Aorta (tissue), 5 donors: ENCODE results near the gene RNF4. TPM values are rescaled to one million over a fixed set of nuclear protein-coding genes. Genes with fewer than 3 reads are reported as not detected.
A peak's percentile ranks its signal among the peaks of the same experiment; 100 is the strongest.
"Not testable (repeated sequence)": the region's sequence is repeated elsewhere in the genome, so short reads cannot be mapped to it uniquely, and the experiment has no call there.

Experiments
- ATAC-seq: fragments of 200-7000 bp; cut with Tn5 transposase; one replicate; pipeline ENCODE4 v1.9.1; 2022; ENCODE audit warnings: moderate library complexity; ENCODE audit not compliant: low FRiP score
- DNase-seq, 2 donors: peaks; one replicate each; pipeline ENCODE4 v3.0.0-alpha.2; 2020
- H3K27ac ChIP-seq, 2 donors: one replicate each; pipeline ENCODE4 v1.5.1; 2013; ENCODE audit warnings: low read length in 2 of 2, mild to moderate bottlenecking in 2 of 2, moderate library complexity in 2 of 2, control low read depth in 1 of 2, inconsistent platforms in 1 of 2, low read depth in 1 of 2
- H3K27me3 ChIP-seq, 2 donors: one replicate each; pipeline ENCODE4 v1.6.1; 2013; ENCODE audit warnings: control low read depth in 1 of 2, low read length in 1 of 2, mild to moderate bottlenecking in 1 of 2, moderate library complexity in 1 of 2; ENCODE audit not compliant: insufficient read depth in 2 of 2, control insufficient read depth in 1 of 2
- H3K36me3 ChIP-seq, 2 donors: one replicate each; pipeline ENCODE4 v1.6.1; 2013; ENCODE audit warnings: control low read depth in 1 of 2, low read length in 1 of 2, mild to moderate bottlenecking in 1 of 2; ENCODE audit not compliant: insufficient read depth in 2 of 2, control insufficient read depth in 1 of 2
- H3K4me1 ChIP-seq, 2 donors: one replicate each; pipeline ENCODE4 v1.6.1; 2013; ENCODE audit warnings: low read length in 2 of 2, control low read depth in 1 of 2, mild to moderate bottlenecking in 1 of 2, moderate library complexity in 1 of 2; ENCODE audit not compliant: insufficient read depth in 2 of 2, control insufficient read depth in 1 of 2
- H3K4me3 ChIP-seq, 2 donors: one replicate each; pipeline ENCODE4 v1.5.1; 2013; ENCODE audit warnings: low read length in 2 of 2, control low read depth in 1 of 2, mild to moderate bottlenecking in 1 of 2
- H3K9me3 ChIP-seq: one replicate; pipeline ENCODE4 v1.6.1; 2013; ENCODE audit warnings: mild to moderate bottlenecking, low read length; ENCODE audit not compliant: control insufficient read depth
- WGBS, 2 donors: extraction: QIAGEN DNeasy Blood & Tissue Kit; methylation state at CpG; one replicate each; pipeline ENCODE4 v1.1.7; 2013; 5-methylcytosine and 5-hydroxymethylcytosine counted together
- intact Hi-C, 2 donors: fragments of 100-400 bp; cut with DNase I; formaldehyde crosslinking; loops; one replicate each; pipeline versions ENCODE4 v1.14.2 to v1.15.0; 2022
- polyA plus RNA-seq, 2 donors: library from polyadenylated mRNA; stranded (reverse); fragments of 200-250 nt; gene quantifications; one replicate each; pipeline ENCODE4 v1.2.3, GENCODE V29; 2013
- total RNA-seq, 2 donors: library from RNA; stranded (reverse); fragmentation: NEBNext Ultra II Directional; extraction: Animal tissue kit (Norgen Biotek cat#: 25700); gene quantifications; one replicate each; pipeline ENCODE4 v1.2.1, GENCODE V29; 2021
- donor health status: healthy with polysubstance abuse.
- donor health status: Bipolar disorder and iron deficiency.
- donor health status: DM: no; HTN: no; CAD: no.
- donor health status: DM: no; HTN: no; CAD: no.
- donor health status: DM: yes; HTN: yes; CAD: no.

The RNF4 gene
- total and polyA plus RNA-seq, 4 donors = 18.9 to 52.5 (median 35.9) TPM

DNA sequence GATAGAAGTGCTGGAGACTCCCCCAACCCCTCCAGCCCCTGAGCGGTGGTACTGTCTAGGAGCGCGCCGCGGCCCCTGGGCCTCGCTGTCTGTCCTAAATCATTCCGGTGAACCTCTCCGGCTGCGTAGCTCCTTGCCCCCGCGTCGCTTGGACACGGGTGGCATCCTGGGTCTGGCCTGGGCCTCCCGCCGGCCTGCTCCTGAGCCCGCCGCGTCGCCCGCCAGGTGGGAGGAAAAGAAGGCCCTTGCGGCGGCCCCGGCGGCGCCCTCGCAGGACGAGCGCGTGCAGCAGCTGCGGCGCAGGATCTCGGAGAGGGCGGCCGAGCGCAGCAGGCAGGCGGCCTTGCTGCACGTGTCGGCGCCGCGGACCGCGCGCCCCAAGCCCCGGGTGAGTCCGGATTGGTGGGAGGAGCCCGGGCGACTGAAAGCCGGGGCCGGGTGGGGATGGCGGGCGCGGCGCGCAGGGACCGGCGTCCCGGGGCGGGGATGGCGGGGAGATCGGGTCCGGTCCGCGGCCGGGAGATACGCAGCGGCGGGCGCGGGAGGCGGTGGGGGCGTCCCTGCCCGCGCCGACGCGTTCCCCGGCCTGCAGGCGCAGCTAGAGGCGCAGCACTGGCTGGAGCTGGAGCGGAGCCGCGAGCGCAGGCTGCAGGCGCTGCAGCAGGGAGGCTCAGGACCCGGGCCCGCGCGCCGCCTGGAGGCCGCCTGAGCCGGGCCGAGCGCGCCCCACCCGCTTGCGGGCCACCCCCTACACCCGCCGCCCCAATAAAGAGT lies 6.5 kb upstream of the RNF4 start:
- DNase-seq = peak; percentile 78 to 88
- no peaks in the 10 kb centered on the region for H3K36me3 ChIP-seq
- no peaks in the 10 kb centered on the region for H3K27me3 ChIP-seq
- no peaks in the 10 kb centered on the region for H3K4me1 ChIP-seq
- no peaks in the 10 kb centered on the region for H3K9me3 ChIP-seq
- H3K27ac ChIP-seq = peak overlapping the region in 1 of 2 donors; percentile 8
- H3K4me3 ChIP-seq = peak overlapping the region; percentile 45 to 71
- WGBS, 2 donors = 6 to 10% methylated on average over 59 to 99 of the region's 99 CpGs
- peak; percentile 85 for ATAC-seq
- intact Hi-C loops = loop anchor here in 1 of 2 donors (2.0 to 10.0 kb wide), 2 partner anchors 208 to 244 kb away; no protein-coding TSS in a partner anchor

DNA sequence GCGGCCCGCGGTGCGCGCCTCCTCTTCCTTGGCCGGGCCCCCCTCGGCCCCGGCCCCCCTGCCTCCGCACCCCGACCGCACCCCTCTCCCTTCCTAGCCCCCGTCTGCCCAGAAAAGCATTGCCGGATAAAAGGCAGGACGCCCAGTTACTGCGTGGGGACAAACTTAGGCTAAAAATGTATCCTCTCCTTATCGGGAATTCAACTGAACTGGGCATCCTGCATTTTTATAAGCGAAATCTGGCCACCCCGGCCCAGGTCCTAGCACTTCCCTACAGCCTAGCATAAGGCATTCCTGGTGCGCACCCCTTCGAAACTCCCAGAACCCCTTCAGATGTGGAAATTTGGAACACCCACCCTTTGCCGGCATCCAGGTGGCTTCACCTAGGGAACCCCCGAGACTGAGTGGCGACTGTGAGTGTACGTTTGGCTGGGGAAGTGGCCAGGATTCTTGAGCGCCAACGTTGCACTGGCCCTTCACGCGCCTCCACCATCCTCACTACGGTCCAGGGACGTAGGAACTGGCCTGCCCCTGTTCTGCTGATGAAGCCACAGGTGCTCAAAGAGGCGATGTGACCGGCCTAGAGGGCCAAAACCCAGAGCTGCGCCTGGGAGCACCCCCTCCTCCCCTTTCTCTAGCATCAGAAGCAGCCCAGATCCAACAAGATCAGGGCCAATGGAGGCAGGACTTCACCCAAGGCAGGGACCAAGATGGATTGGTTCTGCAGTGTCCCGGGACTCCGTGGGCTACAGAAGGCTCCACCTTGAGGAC lies 5.7 kb upstream of the RNF4 start:
- ATAC-seq = no peak
- intact Hi-C loops = loop anchor here in 1 of 2 donors (2.0 to 10.0 kb wide), 2 partner anchors 208 to 244 kb away; no protein-coding TSS in a partner anchor
- no peak overlapping the region for H3K27ac ChIP-seq
- no peaks in the 10 kb centered on the region for H3K27me3 ChIP-seq
- H3K4me1 ChIP-seq = no peaks in the 10 kb centered on the region
- 28 to 40% methylated on average over 25 to 35 of the region's 35 CpGs for WGBS, 2 donors
- peak in 1 of 2 donors; percentile 39 for DNase-seq
- H3K9me3 ChIP-seq = no peaks in the 10 kb centered on the region
- H3K36me3 ChIP-seq = no peaks in the 10 kb centered on the region
- peak overlapping the region in 1 of 2 donors; percentile 45 for H3K4me3 ChIP-seq

DNA sequence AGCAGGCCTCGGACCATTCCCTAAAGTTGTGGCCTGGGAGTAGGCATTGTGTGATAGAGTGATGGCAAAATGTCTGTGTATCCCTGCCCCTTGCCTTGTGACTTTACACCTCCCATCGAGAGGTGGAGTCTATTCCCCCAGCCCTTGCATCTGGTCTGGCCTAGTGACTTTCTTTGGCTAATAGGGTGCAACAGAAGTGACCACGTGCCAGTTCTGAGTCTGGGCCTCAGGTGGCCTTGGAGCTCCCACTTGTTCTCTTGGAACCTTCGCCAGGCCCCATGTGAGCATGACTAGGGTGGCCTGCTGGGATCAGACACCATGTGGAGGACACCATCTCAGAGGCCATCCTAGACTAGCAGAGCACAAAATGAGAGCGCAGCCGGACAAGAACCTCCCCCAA lies 3.9 kb upstream of the RNF4 start:
- DNase-seq = peak in 1 of 2 donors; percentile 33
- intact Hi-C loops = loop anchor here (5.0 to 10.0 kb wide), 2 partner anchors 210 to 243 kb away; no protein-coding TSS in a partner anchor

DNA sequence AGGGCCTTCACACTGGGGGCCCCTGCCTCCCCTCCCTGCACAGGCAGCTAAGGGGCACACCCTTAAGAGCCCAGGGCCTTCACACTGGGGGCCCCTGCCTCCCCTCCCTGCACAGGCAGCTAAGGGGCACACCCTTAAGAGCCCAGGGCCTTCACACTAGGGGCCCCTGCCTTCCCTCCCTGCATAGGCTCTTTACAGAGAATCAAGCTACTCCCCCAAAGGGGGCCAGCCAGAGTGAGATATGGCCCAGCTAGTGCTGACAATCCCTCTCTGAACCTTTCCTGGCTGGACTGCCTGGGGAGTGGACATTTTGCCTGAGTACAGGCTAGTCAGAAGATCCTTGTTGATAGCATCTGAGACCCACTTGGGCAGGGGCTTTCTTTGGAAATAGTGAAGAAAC lies 3.4 kb upstream of the RNF4 start:
- not testable (repeated sequence) for ATAC-seq, H3K36me3 ChIP-seq, H3K9me3 ChIP-seq, H3K27ac ChIP-seq, H3K27me3 ChIP-seq, H3K4me3 ChIP-seq, H3K4me1 ChIP-seq
- intact Hi-C loops = loop anchor here (5.0 to 10.0 kb wide), 2 partner anchors 211 to 243 kb away; no protein-coding TSS in a partner anchor
- peak in 1 of 2 donors; percentile 14 for DNase-seq

More for the DNA sequence above, 3.9 kb upstream of the RNF4 start:
- Histone ChIP-seq H3K27ac (no peak overlapping the region), H3K4me3 (no peak overlapping the region), H3K27me3 (no peaks in the 10 kb centered on the region), H3K36me3 (no peaks in the 10 kb centered on the region), H3K4me1 (no peaks in the 10 kb centered on the region), H3K9me3 (no peaks in the 10 kb centered on the region)
- no peak for ATAC-seq
- 89 to 91% methylated on average over 6 of the region's 6 CpGs for WGBS, 2 donors

DNA sequence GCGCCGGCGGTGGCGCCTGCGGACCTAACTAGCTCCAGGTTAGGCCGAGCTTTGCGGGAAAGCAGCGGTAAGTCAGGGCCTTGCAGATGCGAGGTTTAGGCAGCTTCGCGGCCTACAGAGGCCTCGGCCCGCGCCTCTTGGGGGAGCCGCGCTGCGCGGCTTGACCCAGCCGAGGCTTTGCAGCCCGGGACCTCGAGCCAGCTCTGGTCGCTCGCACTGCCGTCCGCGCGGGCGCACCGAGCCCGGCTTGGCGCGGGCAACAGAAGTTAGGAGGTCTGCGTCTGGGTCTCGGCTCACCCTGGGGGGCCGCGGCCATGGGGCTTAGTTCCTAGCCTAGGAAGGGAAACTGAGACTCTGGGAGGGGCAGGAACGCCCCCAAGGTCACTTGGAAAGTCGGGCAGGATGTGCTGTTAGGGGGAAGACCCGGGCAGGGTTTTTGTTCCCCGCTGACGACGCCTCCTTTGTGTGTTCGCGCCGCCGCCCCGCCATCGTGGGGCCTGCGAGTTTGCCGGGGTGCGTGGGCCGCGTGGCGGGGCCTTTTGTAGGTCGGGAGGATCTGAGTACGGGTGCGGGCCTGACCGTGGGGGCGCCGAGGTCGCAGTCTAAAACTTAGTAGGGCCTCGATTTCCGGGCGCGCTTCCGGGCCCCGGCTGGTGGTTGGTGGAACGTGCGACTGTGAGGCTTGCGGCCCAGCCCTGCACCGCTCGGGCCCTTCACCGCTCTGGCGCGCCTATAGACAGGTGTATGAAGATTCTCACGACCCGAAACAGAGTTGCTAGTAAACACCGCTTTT lies 482 bp downstream of the RNF4 start:
- peak overlapping the region; percentile 79 to 87 for H3K4me3 ChIP-seq
- H3K27me3 ChIP-seq = no peaks in the 10 kb centered on the region
- H3K36me3 ChIP-seq = no peaks in the 10 kb centered on the region
- DNase-seq = peak; percentile 66 to 82
- H3K27ac ChIP-seq = peak overlapping the region in 1 of 2 donors; percentile 6
- peak; percentile 69 for ATAC-seq
- WGBS, 2 donors = 0% methylated on average over 75 to 78 of the region's 78 CpGs
- no peaks in the 10 kb centered on the region for H3K9me3 ChIP-seq
- intact Hi-C loops = loop anchor here (5.0 to 10.0 kb wide), 2 partner anchors 215 to 247 kb away; no protein-coding TSS in a partner anchor
- H3K4me1 ChIP-seq = peaks cover 0 to 3% of the 10 kb centered on the region in 2 donors

DNA sequence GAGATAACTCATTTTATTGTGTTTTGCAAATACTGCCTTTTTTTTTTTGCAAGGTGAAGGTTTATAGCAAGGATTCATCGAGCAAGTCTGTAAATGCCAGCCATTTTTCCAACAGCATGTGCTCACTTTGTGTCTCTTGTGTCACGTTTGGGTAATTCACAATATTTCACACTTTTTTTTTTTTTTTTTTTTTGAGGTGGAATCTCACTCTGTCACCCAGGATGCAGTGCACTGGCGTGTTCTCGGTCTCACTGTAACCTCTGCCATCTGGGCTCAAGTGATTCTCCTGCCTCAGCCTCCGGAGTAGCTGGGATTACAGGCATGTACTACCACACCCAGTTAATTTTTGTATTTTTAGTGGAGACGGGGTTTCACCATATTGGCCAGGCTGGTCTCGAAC lies 1.9 kb downstream of the RNF4 start:
- Histone ChIP-seq H3K27ac (no peak overlapping the region), H3K4me3 (no peak overlapping the region)
- WGBS, 2 donors = 82 to 83% methylated on average over 7 of the region's 7 CpGs

DNA sequence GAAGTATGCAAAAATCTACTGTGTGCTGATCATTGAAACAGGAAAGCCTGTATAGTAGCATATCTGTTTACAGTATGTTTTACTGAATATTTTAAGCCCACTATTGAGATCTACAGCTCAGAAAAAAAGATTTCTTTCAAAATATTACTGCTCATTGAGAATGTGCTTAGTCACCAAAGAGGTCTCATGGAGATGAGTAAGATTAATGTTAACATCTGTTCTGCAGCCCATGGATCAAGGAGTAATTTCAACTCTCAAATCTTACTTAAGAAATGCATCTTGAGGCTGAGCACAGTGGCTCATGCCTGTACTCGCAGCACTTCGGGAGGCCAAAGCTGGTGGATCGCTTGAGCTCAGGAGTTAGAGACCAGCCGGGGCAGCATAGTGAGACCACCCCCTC lies 3.3 kb downstream of the RNF4 start:
- DNase-seq (peak in 1 of 2 donors; percentile 28), ATAC-seq (no peak)
- 98% methylated on average over 4 of the region's 4 CpGs for WGBS, 2 donors
- no peaks in the 10 kb centered on the region for H3K36me3 ChIP-seq
- H3K4me1 ChIP-seq = peaks cover 0 to 3% of the 10 kb centered on the region in 2 donors
- no peak overlapping the region for H3K27ac ChIP-seq
- H3K27me3 ChIP-seq = no peaks in the 10 kb centered on the region
- H3K4me3 ChIP-seq = no peak overlapping the region
- no peaks in the 10 kb centered on the region for H3K9me3 ChIP-seq
- intact Hi-C loops = loop anchor here in 1 of 2 donors (5.0 kb wide), 1 partner anchor 65 kb away; the partner anchor contains the start of gene FAM193A

More for the DNA sequence above, 1.9 kb downstream of the RNF4 start:
- H3K36me3 ChIP-seq = no peaks in the 10 kb centered on the region
- H3K4me1 ChIP-seq = peaks cover 0 to 3% of the 10 kb centered on the region in 2 donors
- H3K9me3 ChIP-seq = no peaks in the 10 kb centered on the region
- intact Hi-C loops = loop anchor here in 1 of 2 donors (5.0 kb wide), 1 partner anchor 67 kb away; the partner anchor contains the start of gene FAM193A
- DNase-seq = peak in 1 of 2 donors; percentile 4
- no peak for ATAC-seq
- no peaks in the 10 kb centered on the region for H3K27me3 ChIP-seq

DNA sequence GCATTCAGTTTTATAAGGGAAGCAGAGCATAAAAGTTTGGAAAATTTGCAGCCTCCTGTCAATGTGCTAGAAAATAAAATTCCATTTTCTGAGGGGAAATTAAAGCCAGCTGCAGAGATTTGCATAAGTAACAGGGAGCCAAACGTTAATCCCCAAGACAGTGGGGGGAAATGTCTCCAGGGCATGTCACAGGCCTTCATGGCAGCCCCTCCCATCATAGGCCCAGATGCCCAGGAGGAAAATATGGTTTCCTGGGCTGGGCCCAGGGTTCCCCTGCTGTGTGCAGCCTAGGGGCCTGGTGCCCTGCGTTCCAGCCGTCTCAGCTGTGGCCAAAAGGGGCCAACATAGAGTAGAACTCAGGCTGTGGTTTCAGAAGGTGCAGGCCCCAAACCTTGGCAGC lies 9.3 kb downstream of the RNF4 start:
- Histone ChIP-seq H3K4me3 (no peak overlapping the region), H3K9me3 (no peaks in the 10 kb centered on the region), H3K36me3 (no peaks in the 10 kb centered on the region), H3K27me3 (no peaks in the 10 kb centered on the region), H3K27ac (no peak overlapping the region), H3K4me1 (peaks cover 2 to 5% of the 10 kb centered on the region in 2 donors)
- intact Hi-C loops = no loop called here
- no peak for ATAC-seq
- no peak for DNase-seq
- WGBS, 2 donors = 47 to 56% methylated on average over 3 of the region's 3 CpGs
